Esophagus muscularis mucosa (tissue), 3 donors: ENCODE data around the gene OSBPL1A.

Experiments
- POLR2A ChIP-seq: fragments of 450-650 bp; IDR thresholded peaks from one replicate; pipeline ENCODE4 v1.6.1; 2017; ENCODE audit warnings: antibody characterized with exemption, moderate library complexity, mild to moderate bottlenecking, low read depth
- TF ChIP-seq, protein P1 (sequence below), 3 experiments: fragments of 200-600 bp in 2 of 3; fragments of 450-650 bp in 1 of 3; sonication (generic) in 2 of 3; IDR thresholded peaks; one replicate each; pipeline ENCODE4 v1.5.1; 2017 to 2019; ENCODE audit warnings: antibody characterized with exemption in 3 of 3, mild to moderate bottlenecking in 2 of 3, moderate library complexity in 1 of 3

GRCh38 chr18:24173997-24174396 is 223.6 kb downstream of the OSBPL1A start:
- TF ChIP-seq, protein P1, sequence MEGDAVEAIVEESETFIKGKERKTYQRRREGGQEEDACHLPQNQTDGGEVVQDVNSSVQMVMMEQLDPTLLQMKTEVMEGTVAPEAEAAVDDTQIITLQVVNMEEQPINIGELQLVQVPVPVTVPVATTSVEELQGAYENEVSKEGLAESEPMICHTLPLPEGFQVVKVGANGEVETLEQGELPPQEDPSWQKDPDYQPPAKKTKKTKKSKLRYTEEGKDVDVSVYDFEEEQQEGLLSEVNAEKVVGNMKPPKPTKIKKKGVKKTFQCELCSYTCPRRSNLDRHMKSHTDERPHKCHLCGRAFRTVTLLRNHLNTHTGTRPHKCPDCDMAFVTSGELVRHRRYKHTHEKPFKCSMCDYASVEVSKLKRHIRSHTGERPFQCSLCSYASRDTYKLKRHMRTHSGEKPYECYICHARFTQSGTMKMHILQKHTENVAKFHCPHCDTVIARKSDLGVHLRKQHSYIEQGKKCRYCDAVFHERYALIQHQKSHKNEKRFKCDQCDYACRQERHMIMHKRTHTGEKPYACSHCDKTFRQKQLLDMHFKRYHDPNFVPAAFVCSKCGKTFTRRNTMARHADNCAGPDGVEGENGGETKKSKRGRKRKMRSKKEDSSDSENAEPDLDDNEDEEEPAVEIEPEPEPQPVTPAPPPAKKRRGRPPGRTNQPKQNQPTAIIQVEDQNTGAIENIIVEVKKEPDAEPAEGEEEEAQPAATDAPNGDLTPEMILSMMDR (IDR thresholded peaks at IDR 0.05) = no peak
- no peak for TF ChIP-seq POLR2A
